Right ventricle myocardium inferior (tissue), 1 donor: ENCODE data around the gene RAB30. TPM values are rescaled to one million over a fixed set of nuclear protein-coding genes. Genes with fewer than 3 reads are reported as not detected.
"Not testable (repeated sequence)": the region's sequence is repeated elsewhere in the genome, so short reads cannot be mapped to it uniquely, and the experiment has no call there.

Experiments used
- ATAC-seq: fragments of 200-7000 bp; cut with Tn5 transposase; one replicate; pipeline ENCODE4 v1.9.1; 2020; ENCODE audit warnings: mild to moderate bottlenecking, moderate library complexity
- DNase-seq: peaks from one replicate; pipeline ENCODE4 v3.0.0; 2021; ENCODE audit errors: missing footprints
- intact Hi-C: fragments of 100-400 bp; cut with DNase I; formaldehyde crosslinking; loops from one replicate; pipeline ENCODE4 v1.11.0; 2022
- total RNA-seq: library from RNA; stranded (reverse); fragmentation: NEBNext Ultra II Directional; extraction: Animal tissue kit (Norgen Biotek cat#: 25700); gene quantifications from one replicate; pipeline ENCODE4 v1.2.1, GENCODE V29; 2021
- donor health status: DM: no; HTN: yes; CAD: no; lungs with severe emphysema.

RAB30 gene
- total RNA-seq, 1 donor from 2014 or later = 28.2 TPM

DNA sequence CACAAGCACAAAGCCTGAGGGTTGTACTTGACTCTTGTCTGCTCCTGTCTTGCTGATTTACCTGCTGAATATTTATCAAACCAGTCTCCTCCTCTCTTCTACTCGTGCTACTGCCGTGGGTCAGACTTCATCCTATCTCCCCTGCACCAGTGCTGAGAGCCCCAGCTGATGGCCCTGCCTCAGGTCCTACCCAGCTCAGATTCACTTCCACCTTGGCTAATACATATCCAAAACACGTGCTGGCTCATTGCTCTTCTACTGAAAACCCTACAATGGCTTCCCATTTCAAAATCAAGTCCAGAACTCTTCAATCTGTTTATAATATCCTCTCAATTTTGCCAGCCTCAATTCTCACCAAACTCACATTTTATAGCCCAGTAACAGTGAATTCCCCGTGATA, 48.3 kb downstream of the RAB30 start:
- DNase-seq = no peak
- ATAC-seq = no peak
- intact Hi-C loops = no loop called here

- DNase-seq (no peak), ATAC-seq (no peak)
- intact Hi-C loops = no loop called here
Observed at GRCh38 chr11:83021780-83022125, 49.9 kb downstream of the RAB30 start.

DNA sequence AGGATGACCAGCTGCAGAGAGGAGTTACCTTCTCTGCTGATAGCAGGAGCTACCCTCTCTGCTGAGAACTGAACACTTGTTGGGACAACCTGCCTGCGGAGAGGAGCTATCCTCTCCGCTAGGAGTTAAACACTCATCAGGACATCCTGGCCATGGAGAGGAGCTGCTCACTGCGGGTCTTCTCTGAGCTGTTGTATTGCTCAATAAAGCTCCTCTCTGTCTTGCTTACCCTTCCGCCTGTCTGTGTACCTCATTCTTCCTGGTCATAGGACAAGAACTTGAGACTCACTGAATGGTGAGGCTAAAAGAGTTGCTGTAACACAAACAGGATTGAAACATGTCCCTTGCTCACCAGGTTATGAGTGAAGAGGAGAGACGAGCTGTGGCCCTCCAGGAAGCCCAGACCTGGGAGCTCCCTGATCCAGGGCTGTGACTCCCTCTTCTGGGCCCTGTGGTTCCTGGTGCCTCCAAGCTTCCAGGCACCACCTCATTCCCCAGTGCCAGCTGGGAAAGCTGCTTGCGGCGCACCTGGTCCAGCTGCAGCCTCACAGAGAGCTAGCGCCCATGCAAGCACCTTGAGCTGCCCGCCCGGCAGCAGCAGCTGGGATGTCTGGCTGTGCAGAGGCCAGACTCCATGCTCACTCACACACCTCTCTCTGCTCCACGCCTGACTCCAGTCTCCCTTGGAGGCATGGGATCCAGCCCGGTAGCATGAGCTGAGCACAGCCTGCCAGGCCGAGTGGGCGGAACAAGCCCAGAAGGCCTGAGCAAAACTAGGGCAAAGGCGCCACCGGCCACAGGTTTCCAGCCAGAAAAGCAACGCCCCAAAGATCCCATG, 50.5 kb downstream of the RAB30 start:
- ATAC-seq (no peak), DNase-seq (no peak)
- intact Hi-C loops = no loop called here

DNA sequence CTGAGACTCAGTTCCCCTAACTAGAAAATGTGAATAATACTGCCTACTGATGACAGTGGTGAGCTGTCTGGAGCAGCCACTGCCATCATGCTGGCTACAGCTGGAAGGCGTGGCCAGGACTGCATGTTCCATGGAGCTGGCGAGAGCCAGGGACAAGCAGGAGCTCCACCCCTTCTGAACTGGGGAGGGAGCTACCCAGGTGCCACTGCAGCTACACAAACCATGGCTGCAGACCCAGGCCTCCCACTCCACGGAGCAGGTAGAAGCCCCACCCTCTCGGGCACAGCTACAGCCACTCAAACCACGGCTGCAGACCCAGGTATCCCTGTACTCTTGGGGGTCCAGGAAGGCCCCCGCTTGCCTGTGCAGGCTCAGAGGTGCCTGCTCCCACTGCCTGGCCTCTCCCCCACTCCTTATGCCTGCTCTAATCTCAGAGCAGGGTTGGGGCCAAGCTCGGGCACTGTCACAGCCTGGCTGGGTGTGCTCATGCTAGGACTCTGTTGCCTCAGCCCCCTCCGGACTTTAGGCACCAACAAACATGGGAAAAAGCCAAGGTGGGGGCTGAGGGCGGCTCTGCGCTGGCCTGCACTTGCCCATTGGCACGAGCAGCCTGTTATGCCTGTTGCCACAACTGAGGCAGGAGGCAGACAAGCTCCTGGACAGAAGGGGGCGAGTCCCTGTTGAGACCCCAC, 51.7 kb downstream of the RAB30 start:
- intact Hi-C loops = no loop called here
- ATAC-seq (peak; percentile 95), DNase-seq (peak; percentile 70)

DNA sequence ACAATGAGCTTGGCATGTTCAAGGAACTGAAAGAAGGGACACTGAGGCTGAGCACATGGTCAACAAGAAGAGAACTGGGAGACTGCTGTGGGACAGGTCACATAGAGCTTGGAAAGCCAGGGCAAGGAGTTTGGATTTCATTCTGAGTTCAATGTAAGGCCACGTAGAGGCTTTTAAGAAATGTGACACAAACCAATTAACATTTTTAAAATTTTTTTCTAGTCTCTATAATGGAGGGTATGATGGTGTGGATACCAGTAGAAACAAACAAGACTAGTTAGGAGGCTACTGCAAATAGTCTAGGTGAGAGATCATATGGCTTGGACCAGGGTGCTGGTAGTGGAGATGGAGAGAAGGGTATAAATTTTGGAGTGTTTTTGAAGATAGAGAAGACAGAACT, 56.7 kb downstream of the RAB30 start:
- ATAC-seq (no peak), DNase-seq (no peak)
- intact Hi-C loops = no loop called here

GRCh38 chr11:83012168-83013067, 59.3 kb downstream of the RAB30 start:
- ATAC-seq (no peak), DNase-seq (no peak)
- intact Hi-C loops = no loop called here

- intact Hi-C loops = no loop called here
- no peak for DNase-seq
- ATAC-seq = peak; percentile 34
Observed at GRCh38 chr11:83011333-83012167, 60.1 kb downstream of the RAB30 start.

- ATAC-seq = no peak
- no peak for DNase-seq
- intact Hi-C loops = loop anchor here (5.0 kb wide), 1 partner anchor 57 kb away; no protein-coding TSS in a partner anchor
Observed at GRCh38 chr11:83009999-83010398, 61.7 kb downstream of the RAB30 start.

DNA sequence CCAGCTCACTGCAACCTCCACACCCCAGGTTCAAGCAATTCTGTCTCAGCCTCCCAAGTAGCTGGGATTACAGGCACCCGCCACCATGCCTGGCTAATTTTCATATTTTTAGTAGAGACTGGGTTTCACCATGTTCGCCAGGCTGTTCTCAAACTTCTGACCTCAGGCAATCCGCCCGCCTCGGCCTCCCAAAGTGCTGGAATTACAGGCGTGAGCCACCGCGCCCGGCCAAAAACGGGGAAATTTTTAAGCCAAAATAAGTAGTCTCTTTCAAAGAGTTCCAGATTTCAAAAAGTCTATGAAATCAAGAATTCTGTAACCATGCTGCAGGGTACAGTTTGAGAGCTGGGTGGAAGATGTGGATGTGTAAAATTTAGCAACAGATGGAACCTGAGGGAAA, 62.6 kb downstream of the RAB30 start:
- DNase-seq, ATAC-seq: not testable (repeated sequence)
- intact Hi-C loops = loop anchor here (5.0 kb wide), 1 partner anchor 58 kb away; no protein-coding TSS in a partner anchor

DNA sequence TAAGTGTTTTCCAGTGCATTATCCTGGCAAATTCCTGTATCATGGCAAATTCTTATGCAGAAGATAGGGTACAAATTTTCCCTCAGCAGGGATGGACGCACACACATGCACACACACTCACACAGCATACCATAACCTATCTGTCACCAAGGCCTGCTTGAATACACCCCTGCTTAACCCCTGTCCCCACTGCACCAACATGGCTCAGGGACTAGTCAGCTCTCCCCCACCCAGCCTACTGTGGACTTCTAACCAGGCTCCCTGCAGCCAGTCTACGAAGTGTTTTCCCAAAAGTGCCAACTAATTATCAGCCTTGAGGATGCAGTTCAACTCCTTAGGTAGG, 63.1 kb downstream of the RAB30 start:
- ATAC-seq = no peak
- intact Hi-C loops = loop anchor here (5.0 kb wide), 1 partner anchor 59 kb away; no protein-coding TSS in a partner anchor
- no peak for DNase-seq

- peak; percentile 81 for ATAC-seq
- DNase-seq = no peak
- intact Hi-C loops = loop anchor here (5.0 kb wide), 1 partner anchor 59 kb away; no protein-coding TSS in a partner anchor
Observed at GRCh38 chr11:83007909-83008580, 63.7 kb downstream of the RAB30 start.

DNA sequence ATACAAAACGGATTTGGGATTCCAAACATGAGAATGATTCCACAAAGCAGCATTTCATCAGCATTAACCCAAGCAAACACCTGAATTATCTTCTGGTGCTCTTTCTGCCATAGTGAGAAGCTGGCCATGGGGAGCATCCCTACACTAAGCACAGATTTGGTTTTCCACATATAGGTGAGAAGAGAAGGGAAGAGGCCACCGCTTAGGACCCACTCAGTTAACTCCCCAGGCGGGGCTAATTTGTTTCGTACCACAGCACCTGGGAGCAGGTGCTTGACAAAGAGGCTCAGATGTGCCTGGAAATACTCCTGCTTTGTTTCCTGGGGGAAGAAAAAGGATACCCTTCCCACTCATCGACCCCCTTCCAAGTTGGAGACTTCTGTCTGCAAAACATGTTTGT, 64.2 kb downstream of the RAB30 start:
- ATAC-seq = no peak
- DNase-seq = no peak
- intact Hi-C loops = loop anchor here (5.0 kb wide), 1 partner anchor 60 kb away; no protein-coding TSS in a partner anchor

DNA sequence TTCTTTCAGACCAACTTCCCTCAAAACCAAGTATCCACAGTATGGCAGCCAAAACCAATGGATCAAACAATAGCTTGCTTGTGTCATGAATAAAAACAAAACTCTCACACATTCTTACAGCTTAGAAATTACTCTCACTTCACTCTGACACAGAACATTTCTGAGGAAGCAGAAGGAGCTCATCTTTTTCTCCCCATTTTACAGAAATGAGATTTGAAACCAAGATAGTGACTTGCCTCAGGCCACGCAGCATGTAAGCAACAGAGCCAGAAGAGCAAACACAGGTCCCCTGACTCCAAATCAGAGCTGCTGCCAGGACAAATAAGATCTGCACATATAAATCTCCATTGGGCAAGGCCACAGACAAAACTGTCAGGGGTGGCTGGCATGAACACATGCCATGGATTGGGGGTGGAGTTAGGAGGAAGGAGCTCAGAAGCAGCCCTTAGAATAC, 64.8 kb downstream of the RAB30 start:
- intact Hi-C loops = loop anchor here (5.0 kb wide), 1 partner anchor 60 kb away; no protein-coding TSS in a partner anchor
- ATAC-seq = no peak
- DNase-seq = no peak

- intact Hi-C loops = loop anchor here (5.0 kb wide), 1 partner anchor 62 kb away; no protein-coding TSS in a partner anchor
Observed at GRCh38 chr11:83004746-83005556, 66.7 kb downstream of the RAB30 start.

GRCh38 chr11:83002522-83002921, 69.2 kb downstream of the RAB30 start:
- ATAC-seq (no peak), DNase-seq (no peak)
- intact Hi-C loops = no loop called here

More at GRCh38 chr11:83004746-83005556, 66.7 kb downstream of the RAB30 start:
- ATAC-seq (no peak), DNase-seq (no peak)

DNA sequence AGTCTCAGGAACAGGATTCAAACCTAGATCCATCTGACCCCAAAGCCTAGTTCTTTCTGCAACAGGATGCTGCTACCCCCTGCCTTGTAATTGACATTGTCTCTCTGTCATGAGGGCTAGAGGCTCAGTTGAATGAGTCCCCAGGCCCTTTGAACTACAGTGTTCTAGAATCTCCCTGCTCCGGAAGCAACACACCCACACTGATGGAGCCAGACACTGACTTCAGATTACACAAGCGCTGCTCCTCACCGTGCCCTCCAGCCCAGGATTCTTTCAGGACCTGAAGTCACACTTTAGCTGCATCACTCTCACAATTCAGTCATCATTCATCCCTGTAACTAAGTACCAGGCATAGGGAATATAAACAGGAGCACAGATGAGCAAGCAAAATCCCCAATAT, 69.6 kb downstream of the RAB30 start:
- peak; percentile 24 for ATAC-seq
- intact Hi-C loops = no loop called here
- no peak for DNase-seq

GRCh38 chr11:83000381-83000780, 71.3 kb downstream of the RAB30 start:
- intact Hi-C loops = no loop called here
- ATAC-seq (no peak), DNase-seq (no peak)
